Pancreas (tissue), 10 donors: ENCODE measurements around the gene NANOS1. TPM values are rescaled to one million over a fixed set of nuclear protein-coding genes. Genes with fewer than 3 reads are reported as not detected.
"Not testable (repeated sequence)": the region's sequence is repeated elsewhere in the genome, so short reads cannot be mapped to it uniquely, and the experiment has no call there.

Experiments used
- ATAC-seq, 4 donors: fragments of 200-7000 bp; cut with Tn5 transposase; one replicate each; pipeline versions ENCODE4 v1.8.0 to v1.9.1; 2020; ENCODE audit warnings: mild to moderate bottlenecking in 4 of 4, moderate library complexity in 4 of 4
- DNase-seq, 6 donors: peaks; one replicate each; pipeline ENCODE4 v3.0.0-alpha.2; 2020
- FAIRE-seq: peaks from 2 replicates; lab custom pipeline; 2012; peaks lifted over from hg19 to GRCh38; lab: Jason Lieb, UNC
- H3K27ac ChIP-seq, 4 donors: fragments of 200-600 bp; sonication (generic); 1 replicate in 3 of 4; 2 replicates in 1 of 4; pipeline versions ENCODE4 v1.5.0 to v1.8.0; 2020
- H3K27me3 ChIP-seq, 4 donors: fragments of 200-600 bp; one replicate each; pipeline ENCODE4 v1.8.0; 2021
- H3K36me3 ChIP-seq, 3 donors: fragments of 200-600 bp; sonication (generic) in 1 of 3; one replicate each; pipeline versions ENCODE4 v1.5.0 to v1.8.0; 2020 to 2021
- H3K4me1 ChIP-seq, 3 donors: fragments of 200-600 bp; one replicate each; pipeline ENCODE4 v1.8.0; 2021
- H3K4me3 ChIP-seq, 4 donors: fragments of 200-600 bp; sonication (generic) in 2 of 4; one replicate each; pipeline versions ENCODE4 v1.5.0 to v1.8.0; 2020 to 2021
- H3K9me3 ChIP-seq, 4 donors: fragments of 200-600 bp; one replicate each; pipeline ENCODE4 v1.8.0; 2021
- CTCF ChIP-seq, 4 donors: fragments of 200-600 bp; sonication (generic) in 3 of 4; IDR thresholded peaks; one replicate each; pipeline versions ENCODE4 v1.5.0 to v1.8.0; 2021; ENCODE audit warnings: antibody characterized with exemption in 4 of 4
- WGBS, 2 donors: extraction: QIAGEN DNeasy Blood & Tissue Kit; methylation state at CpG; one replicate each; pipeline ENCODE4 v1.1.7; 2013; 5-methylcytosine and 5-hydroxymethylcytosine counted together
- intact Hi-C, 3 donors: fragments of 100-400 bp; cut with DNase I; formaldehyde crosslinking; loops; one replicate each; pipeline versions ENCODE4 v1.11.1 to v1.14.2; 2022
- polyA plus RNA-seq, 2 donors: library from polyadenylated mRNA; stranded (reverse); fragments of 200-250 nt; gene quantifications; one replicate each; pipeline ENCODE4 v1.2.3, GENCODE V29; 2013
- total RNA-seq, 6 donors: library from RNA; stranded (reverse); fragmentation: NEBNext Ultra II Directional in 4 of 6; extraction: Animal tissue kit (Norgen Biotek cat#: 25700) in 4 of 6; gene quantifications; one replicate each; pipeline versions ENCODE4 v1.2.1 to v1.2.4, GENCODE V29; 2021 to 2023
- donor health status: healthy with polysubstance abuse.
- donor health status: DM: no; HTN: no; CAD: no; lungs with moderate emphysema.
- donor health status: DM: no; HTN: no; CAD: no.
- donor health status: control.
- donor health status: control.
- donor health status: Bipolar disorder and iron deficiency.
- donor health status: DM: yes; HTN: yes; CAD: no.
- donor health status: DM: no; HTN: no; CAD: no.
- donor health status: DM: no; HTN: no; CAD: no.
- donor health status: DM: yes; HTN: yes; CAD: no.

The NANOS1 gene
- total and polyA plus RNA-seq, 8 donors, result 0.47 to 7.7 (median 1.5) TPM

GRCh38 chr10:119024882-119025281 lies 4.6 kb upstream of the NANOS1 start:
- DNase-seq (no peak), FAIRE-seq (no peak), ATAC-seq (no peak)
- intact Hi-C loops, result no loop called here
- Histone ChIP-seq H3K27ac (peak overlapping the region; percentile 68 to 83 (median 76)), H3K4me1 (peaks cover 0 to 5% (median 3%) of the 10 kb centered on the region in 3 donors), H3K9me3 (no peaks in the 10 kb centered on the region), H3K36me3 (no peaks in the 10 kb centered on the region), H3K27me3 (no peaks in the 10 kb centered on the region), H3K4me3 (no peak overlapping the region)
- TF ChIP-seq CTCF (IDR thresholded peaks at IDR 0.05), result no peak
- WGBS, 2 donors, result 55 to 60% methylated on average over 6 of the region's 6 CpGs

GRCh38 chr10:119025336-119025735 lies 4.2 kb upstream of the NANOS1 start:
- peak; percentile 73 to 94 (median 85) for DNase-seq
- TF ChIP-seq CTCF (IDR thresholded peaks at IDR 0.05), result no peak
- intact Hi-C loops, result no loop called here
- H3K4me3 ChIP-seq, result no peak overlapping the region
- no peaks in the 10 kb centered on the region for H3K36me3 ChIP-seq
- H3K27ac ChIP-seq, result peak overlapping the region; percentile 68 to 83 (median 76)
- no peak for FAIRE-seq
- ATAC-seq, result peak; percentile 35 to 54 (median 46)
- H3K4me1 ChIP-seq, result peaks cover 0 to 5% (median 3%) of the 10 kb centered on the region in 3 donors
- H3K27me3 ChIP-seq, result no peaks in the 10 kb centered on the region
- 30 to 31% methylated on average over 7 of the region's 7 CpGs for WGBS, 2 donors
- no peaks in the 10 kb centered on the region for H3K9me3 ChIP-seq

- ATAC-seq (peak in 3 of 4 donors; percentile 33 to 45 (median 36)), FAIRE-seq (no peak), DNase-seq (peak in 4 of 6 donors; percentile 29 to 48 (median 39))
- WGBS, 2 donors, result 58% methylated on average over 7 of the region's 7 CpGs
- intact Hi-C loops, result no loop called here
- H3K27me3 ChIP-seq, result no peaks in the 10 kb centered on the region
- H3K4me1 ChIP-seq, result peaks cover 0 to 5% (median 5%) of the 10 kb centered on the region in 3 donors
- peak overlapping the region; percentile 68 to 83 (median 76) for H3K27ac ChIP-seq
- H3K4me3 ChIP-seq, result no peak overlapping the region
- H3K9me3 ChIP-seq, result no peaks in the 10 kb centered on the region
- no peaks in the 10 kb centered on the region for H3K36me3 ChIP-seq
- TF ChIP-seq CTCF (IDR thresholded peaks at IDR 0.05), result no peak
These were observed 3.7 kb upstream of the NANOS1 start for GRCh38 chr10:119025776-119026175.

- no peak for TF ChIP-seq CTCF (IDR thresholded peaks at IDR 0.05)
- intact Hi-C loops, result no loop called here
- Histone ChIP-seq H3K4me1 (peaks cover 0 to 10% (median 5%) of the 10 kb centered on the region in 3 donors), H3K4me3 (no peak overlapping the region), H3K27me3 (no peaks in the 10 kb centered on the region), H3K36me3 (no peaks in the 10 kb centered on the region), H3K9me3 (no peaks in the 10 kb centered on the region), H3K27ac (peak overlapping the region; percentile 68 to 83 (median 76))
- WGBS, 2 donors, result 66 to 73% methylated on average over 18 of the region's 18 CpGs
- DNase-seq (no peak), ATAC-seq (no peak), FAIRE-seq (no peak)
These were observed 3.0 kb upstream of the NANOS1 start for GRCh38 chr10:119026301-119027110.

GRCh38 chr10:119028445-119028899 lies 1.0 kb upstream of the NANOS1 start:
- DNase-seq, H3K36me3 ChIP-seq, H3K4me1 ChIP-seq, H3K27me3 ChIP-seq, intact Hi-C loops, FAIRE-seq, H3K9me3 ChIP-seq, ATAC-seq: not testable (repeated sequence)
- Histone ChIP-seq H3K4me3 (peak overlapping the region in 2 of 4 donors; percentile 46 to 62), H3K27ac (peak overlapping the region in 2 of 4 donors; percentile 47 to 57)
- WGBS, 2 donors, result 59 to 65% methylated on average over 10 of the region's 10 CpGs
